Erythroblast (primary cell): ENCODE results near the gene ASCC2.

Experiments used
- GATA1 ChIP-seq: IDR thresholded peaks from 2 replicates; pipeline ENCODE4 v1.6.1; 2011; ENCODE audit warnings: low read depth, mild to moderate bottlenecking, control low read depth, low read length, moderate library complexity
- POLR2A ChIP-seq: IDR thresholded peaks from 2 replicates; pipeline ENCODE4 v1.6.1; 2011; ENCODE audit warnings: mild to moderate bottlenecking, low read length

DNA sequence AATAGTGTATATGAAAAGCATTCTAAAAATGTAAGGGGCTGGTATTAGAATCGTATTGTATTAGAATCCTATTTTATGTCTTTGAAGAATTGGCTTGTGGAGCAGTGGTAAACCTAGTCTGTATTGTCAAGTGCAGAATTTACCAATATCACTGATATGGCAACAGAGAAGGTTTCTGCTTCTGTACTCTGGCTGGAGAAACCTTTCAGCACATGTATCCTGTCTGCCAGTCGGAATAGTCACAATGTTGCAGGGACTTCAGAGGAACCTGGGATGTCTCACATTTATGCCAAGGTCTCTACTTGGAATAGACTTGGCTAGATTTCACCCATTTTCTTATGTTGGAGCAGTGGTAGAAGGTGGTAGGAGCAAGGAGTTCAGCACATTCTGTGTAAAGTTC lies 49.3 kb upstream of the ASCC2 start:
- TF ChIP-seq POLR2A: no peak
- TF ChIP-seq GATA1: no peak
